ENCODE data around the gene SCUBE2. TPM values are rescaled to one million over a fixed set of nuclear protein-coding genes. Genes with fewer than 3 reads are reported as not detected.
"Not testable (repeated sequence)": the region's sequence is repeated elsewhere in the genome, so short reads cannot be mapped to it uniquely, and the experiment has no call there.

SCUBE2 gene
- total RNA-seq, 1 donor from 2014 or later: 7.1 TPM

- intact Hi-C loops (cut with DNase I): no loop called here
- no peaks in the 10 kb centered on the region for H3K4me1 ChIP-seq
- no peak overlapping the region for H3K4me3 ChIP-seq
- H3K27me3 ChIP-seq (ENCODE audit: low read depth): no peaks in the 10 kb centered on the region
- no peaks in the 10 kb centered on the region for H3K36me3 ChIP-seq
- no peaks in the 10 kb centered on the region for H3K9me3 ChIP-seq
- peak; percentile 49 to 88 for ATAC-seq
- DNase-seq: no peak
- H3K27ac ChIP-seq: no peak overlapping the region
- no peak for TF ChIP-seq CTCF (IDR thresholded peaks at IDR 0.05)
Measured at GRCh38 chr11:9103542-9104276, 12.3 kb upstream of the SCUBE2 start.

- intact Hi-C loops (cut with DNase I): no loop called here
- no peak for DNase-seq
Measured at GRCh38 chr11:9099617-9100016, 8.2 kb upstream of the SCUBE2 start.

GRCh38 chr11:9098455-9098854 is 7.1 kb upstream of the SCUBE2 start:
- H3K4me3 ChIP-seq; H3K27ac ChIP-seq; H3K27me3 ChIP-seq (ENCODE audit: low read depth); intact Hi-C loops (cut with DNase I); H3K36me3 ChIP-seq; H3K9me3 ChIP-seq; ATAC-seq; H3K4me1 ChIP-seq; DNase-seq: not testable (repeated sequence)

More at GRCh38 chr11:9099617-9100016, 8.2 kb upstream of the SCUBE2 start:
- ATAC-seq: no peak
- Histone ChIP-seq H3K9me3 (no peaks in the 10 kb centered on the region), H3K27me3 (ENCODE audit: low read depth) (no peaks in the 10 kb centered on the region), H3K4me1 (no peaks in the 10 kb centered on the region), H3K4me3 (no peak overlapping the region), H3K27ac (no peak overlapping the region), H3K36me3 (no peaks in the 10 kb centered on the region)
- no peak for TF ChIP-seq CTCF (IDR thresholded peaks at IDR 0.05)

- H3K9me3 ChIP-seq; H3K27me3 ChIP-seq (ENCODE audit: low read depth); H3K4me3 ChIP-seq; intact Hi-C loops (cut with DNase I); H3K27ac ChIP-seq; H3K4me1 ChIP-seq; ATAC-seq; H3K36me3 ChIP-seq; DNase-seq: not testable (repeated sequence)
Measured at GRCh38 chr11:9097186-9097943, 6.0 kb upstream of the SCUBE2 start.

GRCh38 chr11:9096427-9096826 is 5.0 kb upstream of the SCUBE2 start:
- no peak overlapping the region for H3K27ac ChIP-seq
- H3K4me1 ChIP-seq: peaks cover 4% of the 10 kb centered on the region
- DNase-seq (no peak), ATAC-seq (no peak)
- no peak for TF ChIP-seq CTCF (IDR thresholded peaks at IDR 0.05)
- no peaks in the 10 kb centered on the region for H3K9me3 ChIP-seq
- H3K36me3 ChIP-seq: no peaks in the 10 kb centered on the region
- H3K4me3 ChIP-seq: no peak overlapping the region
- intact Hi-C loops (cut with DNase I): no loop called here
- H3K27me3 ChIP-seq (ENCODE audit: low read depth): peaks cover 16% of the 10 kb centered on the region

GRCh38 chr11:9095421-9095820 is 4.0 kb upstream of the SCUBE2 start:
- no peak for DNase-seq
- peak; percentile 27 for TF ChIP-seq CTCF (IDR thresholded peaks at IDR 0.05)
- Histone ChIP-seq H3K9me3 (no peaks in the 10 kb centered on the region), H3K27ac (no peak overlapping the region), H3K4me3 (no peak overlapping the region), H3K27me3 (ENCODE audit: low read depth) (peaks cover 22% of the 10 kb centered on the region), H3K4me1 (peaks cover 10% of the 10 kb centered on the region), H3K36me3 (no peaks in the 10 kb centered on the region)
- intact Hi-C loops (cut with DNase I): no loop called here
- ATAC-seq: no peak

Data from lower lobe of right lung (tissue), 2 donors.